Uterus (tissue), 4 donors: ENCODE results near the gene RIPOR3. TPM values are rescaled to one million over a fixed set of nuclear protein-coding genes. Genes with fewer than 3 reads are reported as not detected.

Experiments
- DNase-seq, 2 donors: peaks; one replicate each; pipeline ENCODE4 v3.0.0-alpha.2; 2019 to 2020
- H3K27ac ChIP-seq, 2 donors: fragments of 200-600 bp; sonication (generic); 1 replicate in 1 of 2; 2 replicates in 1 of 2; pipeline ENCODE4 v1.5.1; 2016 to 2018
- H3K27me3 ChIP-seq, 2 donors: fragments of 200-600 bp; sonication (generic); one replicate each; pipeline ENCODE4 v1.5.1; 2018 to 2019; ENCODE audit warnings: control low read depth in 1 of 2
- H3K36me3 ChIP-seq, 2 donors: fragments of 200-600 bp; sonication (generic); one replicate each; pipeline ENCODE4 v1.5.1; 2019; ENCODE audit warnings: control low read depth in 1 of 2
- H3K4me1 ChIP-seq, 2 donors: fragments of 200-600 bp; sonication (generic); one replicate each; pipeline ENCODE4 v1.5.1; 2018 to 2019; ENCODE audit warnings: control low read depth in 1 of 2
- H3K4me3 ChIP-seq, 2 donors: fragments of 200-600 bp; sonication (generic); 1 replicate in 1 of 2; 2 replicates in 1 of 2; pipeline ENCODE4 v1.5.1; 2018 to 2019; ENCODE audit warnings: mild to moderate bottlenecking in 1 of 2
- H3K9me3 ChIP-seq, 2 donors: fragments of 200-600 bp; sonication (generic); one replicate each; pipeline ENCODE4 v1.5.1; 2019; ENCODE audit warnings: control low read depth in 1 of 2
- POLR2A ChIP-seq, 2 donors: fragments of 450-650 bp; IDR thresholded peaks; one replicate each; pipeline ENCODE4 v1.6.1; 2016; ENCODE audit warnings: antibody characterized with exemption in 2 of 2, mild to moderate bottlenecking in 1 of 2, moderate library complexity in 1 of 2
- intact Hi-C: fragments of 100-400 bp; cut with DNase I; formaldehyde crosslinking; loops from one replicate; pipeline ENCODE4 v1.15.1; 2023; ENCODE audit warnings: low total_unique reads
- total RNA-seq, 4 donors: library from RNA; depleted of rRNA in 3 of 4; stranded (reverse); fragments of >200 nt in 3 of 4; gene quantifications; one replicate each; pipeline versions ENCODE4 v1.1.0 to v1.2.4, GENCODE V29; 2014 to 2023
- TF ChIP-seq, protein P1 (sequence below), 4 experiments: fragments of 200-600 bp in 2 of 4; fragments of 450-650 bp in 2 of 4; sonication (generic) in 2 of 4; IDR thresholded peaks; one replicate each; pipeline ENCODE4 v1.5.1; 2016 to 2019; ENCODE audit warnings: antibody characterized with exemption in 4 of 4, mild to moderate bottlenecking in 2 of 4, moderate library complexity in 1 of 4
- donor health status: DM: yes; HTN: yes; CAD: no.

Gene RIPOR3
- total RNA-seq, 4 donors from 2014 or later: 9.1 to 85.4 (median 17.8) TPM

GRCh38 chr20:50693001-50693400 is 1.7 kb upstream of the RIPOR3 start:
- intact Hi-C loops: no loop called here
- peak overlapping the region; percentile 88 to 89 for H3K27ac ChIP-seq
- H3K27me3 ChIP-seq: no peaks in the 10 kb centered on the region

GRCh38 chr20:50692552-50692933 is 1.2 kb upstream of the RIPOR3 start:
- Histone ChIP-seq H3K4me1 (no peaks in the 10 kb centered on the region), H3K27me3 (no peaks in the 10 kb centered on the region), H3K9me3 (no peaks in the 10 kb centered on the region), H3K4me3 (no peak overlapping the region), H3K27ac (peak overlapping the region; percentile 88 to 89), H3K36me3 (no peaks in the 10 kb centered on the region)
- TF ChIP-seq, protein P1, sequence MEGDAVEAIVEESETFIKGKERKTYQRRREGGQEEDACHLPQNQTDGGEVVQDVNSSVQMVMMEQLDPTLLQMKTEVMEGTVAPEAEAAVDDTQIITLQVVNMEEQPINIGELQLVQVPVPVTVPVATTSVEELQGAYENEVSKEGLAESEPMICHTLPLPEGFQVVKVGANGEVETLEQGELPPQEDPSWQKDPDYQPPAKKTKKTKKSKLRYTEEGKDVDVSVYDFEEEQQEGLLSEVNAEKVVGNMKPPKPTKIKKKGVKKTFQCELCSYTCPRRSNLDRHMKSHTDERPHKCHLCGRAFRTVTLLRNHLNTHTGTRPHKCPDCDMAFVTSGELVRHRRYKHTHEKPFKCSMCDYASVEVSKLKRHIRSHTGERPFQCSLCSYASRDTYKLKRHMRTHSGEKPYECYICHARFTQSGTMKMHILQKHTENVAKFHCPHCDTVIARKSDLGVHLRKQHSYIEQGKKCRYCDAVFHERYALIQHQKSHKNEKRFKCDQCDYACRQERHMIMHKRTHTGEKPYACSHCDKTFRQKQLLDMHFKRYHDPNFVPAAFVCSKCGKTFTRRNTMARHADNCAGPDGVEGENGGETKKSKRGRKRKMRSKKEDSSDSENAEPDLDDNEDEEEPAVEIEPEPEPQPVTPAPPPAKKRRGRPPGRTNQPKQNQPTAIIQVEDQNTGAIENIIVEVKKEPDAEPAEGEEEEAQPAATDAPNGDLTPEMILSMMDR (IDR thresholded peaks at IDR 0.05): no peak
- no peak for TF ChIP-seq POLR2A (IDR thresholded peaks at IDR 0.05)
- DNase-seq: no peak
- intact Hi-C loops: no loop called here

More at GRCh38 chr20:50693001-50693400, 1.7 kb upstream of the RIPOR3 start:
- Histone ChIP-seq H3K4me1 (no peaks in the 10 kb centered on the region), H3K9me3 (no peaks in the 10 kb centered on the region), H3K4me3 (no peak overlapping the region), H3K36me3 (no peaks in the 10 kb centered on the region)
- no peak for DNase-seq
- TF ChIP-seq, protein P1 (IDR thresholded peaks at IDR 0.05): no peak
- no peak for TF ChIP-seq POLR2A (IDR thresholded peaks at IDR 0.05)

GRCh38 chr20:50691573-50692551 is 520 bp upstream of the RIPOR3 start:
- peak; percentile 48 to 58 for DNase-seq
- Histone ChIP-seq H3K27me3 (no peaks in the 10 kb centered on the region), H3K4me1 (no peaks in the 10 kb centered on the region), H3K9me3 (no peaks in the 10 kb centered on the region), H3K36me3 (no peaks in the 10 kb centered on the region), H3K27ac (peak overlapping the region; percentile 88 to 89), H3K4me3 (peak overlapping the region; percentile 50 to 52)
- TF ChIP-seq POLR2A (IDR thresholded peaks at IDR 0.05): no peak
- TF ChIP-seq, protein P1 (IDR thresholded peaks at IDR 0.05): no peak
- intact Hi-C loops: no loop called here

GRCh38 chr20:50689864-50690649 is 1.3 kb downstream of the RIPOR3 start:
- peak overlapping the region; percentile 88 to 89 for H3K27ac ChIP-seq
- no peaks in the 10 kb centered on the region for H3K36me3 ChIP-seq
- TF ChIP-seq, protein P1 (IDR thresholded peaks at IDR 0.05): no peak
- no peak for TF ChIP-seq POLR2A (IDR thresholded peaks at IDR 0.05)
- no peaks in the 10 kb centered on the region for H3K9me3 ChIP-seq
- intact Hi-C loops: no loop called here
- DNase-seq: no peak
- no peaks in the 10 kb centered on the region for H3K27me3 ChIP-seq
- peak overlapping the region; percentile 50 to 52 for H3K4me3 ChIP-seq
- no peaks in the 10 kb centered on the region for H3K4me1 ChIP-seq
